Transverse colon (tissue), 4 donors: ENCODE data around the gene IFITM5.

Experiments
- CTCF ChIP-seq, 5 experiments: fragments of 200-600 bp in 3 of 5; fragments of 450-650 bp in 2 of 5; sonication (generic) in 3 of 5; IDR thresholded peaks; 1 replicate in 2 of 5; 2 replicates in 3 of 5; pipeline ENCODE4 v1.5.1; 2016 to 2017; ENCODE audit warnings: antibody characterized with exemption in 5 of 5, inconsistent platforms in 3 of 5, mild to moderate bottlenecking in 2 of 5, moderate library complexity in 1 of 5
- EP300 ChIP-seq: sonication (generic); formaldehyde crosslinking; IDR thresholded peaks from one replicate; pipeline ENCODE4 v1.6.1; 2017; ENCODE audit warnings: antibody characterized with exemption, low read depth
- POLR2A ChIP-seq: fragments of 450-650 bp; IDR thresholded peaks from one replicate; pipeline ENCODE4 v1.6.1; 2016; ENCODE audit warnings: antibody characterized with exemption, mild to moderate bottlenecking, moderate library complexity
- POLR2AphosphoS5 ChIP-seq, 3 donors: sonication (generic); formaldehyde crosslinking; IDR thresholded peaks; one replicate each; pipeline ENCODE4 v1.6.1; 2016; ENCODE audit warnings: antibody characterized with exemption in 3 of 3

GRCh38 chr11:294780-295179 is 4.5 kb downstream of the IFITM5 start:
- TF ChIP-seq CTCF (IDR thresholded peaks at IDR 0.05), result no peak
- TF ChIP-seq POLR2A, result no peak
- no peak for TF ChIP-seq EP300
- no peak for TF ChIP-seq POLR2AphosphoS5 (IDR thresholded peaks at IDR 0.05)
